ENCODE data around the gene SQOR. TPM values are rescaled to one million over a fixed set of nuclear protein-coding genes. Genes with fewer than 3 reads are reported as not detected.

The SQOR gene
- total and polyA plus RNA-seq, 2 of the 4 experiments (the other 2 are of a cell fraction), result 22.1 to 40.3 TPM

DNA sequence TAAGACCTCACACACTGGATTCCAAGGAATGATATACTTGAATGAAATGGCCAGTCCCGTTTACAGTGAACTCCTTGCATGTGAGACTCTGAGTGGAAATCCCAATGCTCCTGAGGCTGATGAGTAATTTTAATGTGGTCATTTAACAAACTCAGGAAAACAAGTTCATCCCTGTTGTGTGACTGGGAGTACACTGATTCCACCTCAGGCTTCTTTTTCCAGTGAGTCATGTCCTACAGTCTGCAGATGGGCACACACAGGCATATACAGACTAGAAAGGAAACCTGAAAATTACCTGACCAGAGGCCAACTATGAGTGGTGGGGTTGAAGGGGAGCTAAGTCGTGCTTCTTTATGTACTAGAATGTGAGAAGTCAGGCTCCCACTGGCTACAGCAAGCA lies 5.8 kb downstream of the SQOR start:
- Histone ChIP-seq H3K14ac (replicated peaks; ENCODE audit: low read depth, low read length) (no peak overlapping the region), H4K8ac (ENCODE audit: low read depth in 2 of 2, low read length in 2 of 2) (0 out of 4 replicates have a peak overlapping the region, but pooled peaks of 1 of the 2 experiments have one; percentile 1), H4K5ac (ENCODE audit: low read depth, low read length) (peak overlapping the region; percentile 22; the same call in 1 of the 2 replicates), H4K91ac (ENCODE audit: insufficient read depth, low read depth, low read length) (peak overlapping the region; percentile 20; the same call in 1 of the 2 replicates), H2BK20ac (ENCODE audit: low read depth, low read length) (peak overlapping the region; percentile 80), H3K9me3 (ENCODE audit: control insufficient read depth, insufficient read depth, low read length) (no peaks in the 10 kb centered on the region), H3K56ac (ENCODE audit: extremely low read depth, insufficient read depth, low read length) (peak overlapping the region; percentile 20; the same call in 1 of the 2 replicates), H2BK120ac (ENCODE audit: low read depth, low read length) (peak overlapping the region; percentile 89; the same call in 1 of the 2 replicates), H3K4me3 (ENCODE audit: insufficient read depth, low read depth, low read length) (no peak overlapping the region), H4K20me1 (ENCODE audit: insufficient read depth, low read length) (peaks cover 8% of the 10 kb centered on the region; the same call in 1 of the 2 replicates), H2AK5ac (ENCODE audit: low read depth, low read length) (peak overlapping the region; percentile 57; the same call in 1 of the 2 replicates), H3K4me1 (ENCODE audit: control insufficient read depth, insufficient read depth, low read length) (peaks cover 24% of the 10 kb centered on the region), H3K9ac (ENCODE audit: low read depth, low read length) (peak overlapping the region; percentile 28; the same call in 1 of the 2 replicates), H2BK5ac (ENCODE audit: low read depth, low read length, poor library complexity, severe bottlenecking) (peak overlapping the region; percentile 82), H2AFZ (replicated peaks; ENCODE audit: low read length, poor library complexity) (no peak overlapping the region), H3K9me1 (ENCODE audit: insufficient read depth, low read length) (peaks cover 20% of the 10 kb centered on the region), H3K79me1 (ENCODE audit: low read depth in 1 of 2, low read length in 2 of 2) (peaks cover 13 to 36% of the 10 kb centered on the region in 2 experiments), H2BK15ac (ENCODE audit: low read depth, low read length) (peak overlapping the region; percentile 48; the same call in 2 of the 3 replicates), H3K4ac (ENCODE audit: low read depth, low read length) (peak overlapping the region; percentile 87), H3K23ac (ENCODE audit: low read depth, low read length) (no peak overlapping the region), H3K18ac (ENCODE audit: low read depth, low read length) (peak overlapping the region; percentile 70), H3K36me3 (ENCODE audit: control insufficient read depth, insufficient read depth, low read length) (no peaks in the 10 kb centered on the region), H3K4me2 (ENCODE audit: low read depth, low read length) (peak overlapping the region; percentile 53), H2AK9ac (replicated peaks; ENCODE audit: low read depth, low read length, poor library complexity) (no peak overlapping the region), H3K27me3 (ENCODE audit: control insufficient read depth, insufficient read depth, low read length) (no peaks in the 10 kb centered on the region), H3K27ac (ENCODE audit: insufficient read depth, low read length) (peak overlapping the region; percentile 94; the same call in 1 of the 2 replicates)
- CTCF ChIA-PET, result interaction anchor here (1.1 to 1.6 kb wide), 2 partner anchors 65 to 211 kb away, joined by 3 read pairs; no protein-coding TSS in a partner anchor
- ATAC-seq (ENCODE audit: low read depth) (peak; percentile 34), DNase-seq (peak; percentile 96)
- no TSS peak for BruUV-seq (replicated peaks)
- dilution Hi-C loops (cut with HindIII; ENCODE audit: low sequenced_read_pairs, unreplicated experiment) (no loop called here), intact Hi-C loops (cut with micrococcal nuclease) (loop anchor here (2.0 kb wide), 1 partner anchor 64 kb away; no protein-coding TSS in a partner anchor), in situ Hi-C loops (cut with MboI; ENCODE audit: low sequenced_read_pairs) (no loop called here)
- no CpG with 5 or more reads among the region's 2 CpGs for WGBS, 2 experiments (ENCODE audit: extremely low coverage in 2 of 2, insufficient read length in 1 of 2)
- peak; percentile 25 for TF ChIP-seq RCOR1 (IDR thresholded peaks at IDR 0.05; ENCODE audit: insufficient replicate concordance, low read length)
- TF ChIP-seq MAFK (IDR thresholded peaks at IDR 0.05; ENCODE audit: low read depth, low read length), result no peak
- no peak; the same call in 1 of the 2 replicates for TF ChIP-seq CEBPB (IDR thresholded peaks at IDR 0.05; ENCODE audit: low read depth, low read length)
- no peak for TF ChIP-seq RFX5 (IDR thresholded peaks at IDR 0.05; ENCODE audit: low read depth, low read length)
- TF ChIP-seq, protein P1, sequence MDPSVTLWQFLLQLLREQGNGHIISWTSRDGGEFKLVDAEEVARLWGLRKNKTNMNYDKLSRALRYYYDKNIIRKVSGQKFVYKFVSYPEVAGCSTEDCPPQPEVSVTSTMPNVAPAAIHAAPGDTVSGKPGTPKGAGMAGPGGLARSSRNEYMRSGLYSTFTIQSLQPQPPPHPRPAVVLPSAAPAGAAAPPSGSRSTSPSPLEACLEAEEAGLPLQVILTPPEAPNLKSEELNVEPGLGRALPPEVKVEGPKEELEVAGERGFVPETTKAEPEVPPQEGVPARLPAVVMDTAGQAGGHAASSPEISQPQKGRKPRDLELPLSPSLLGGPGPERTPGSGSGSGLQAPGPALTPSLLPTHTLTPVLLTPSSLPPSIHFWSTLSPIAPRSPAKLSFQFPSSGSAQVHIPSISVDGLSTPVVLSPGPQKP (IDR thresholded peaks at IDR 0.05; ENCODE audit: borderline replicate concordance, low read depth, low read length), result no peak
- TF ChIP-seq MAZ (IDR thresholded peaks at IDR 0.05; ENCODE audit: borderline replicate concordance, low read depth, low read length), result no peak
- peak; percentile 19; the same call in 1 of the 2 replicates for TF ChIP-seq BHLHE40 (IDR thresholded peaks at IDR 0.05; ENCODE audit: low read depth, low read length)
- peak; percentile 79 for TF ChIP-seq FOS (IDR thresholded peaks at IDR 0.05; ENCODE audit: low read depth, low read length)
- TF ChIP-seq RAD21 (IDR thresholded peaks at IDR 0.05; ENCODE audit: low read length), result no peak
- TF ChIP-seq SMC3 (IDR thresholded peaks at IDR 0.05; ENCODE audit: low read depth, low read length), result no peak
- TF ChIP-seq, protein P2, sequence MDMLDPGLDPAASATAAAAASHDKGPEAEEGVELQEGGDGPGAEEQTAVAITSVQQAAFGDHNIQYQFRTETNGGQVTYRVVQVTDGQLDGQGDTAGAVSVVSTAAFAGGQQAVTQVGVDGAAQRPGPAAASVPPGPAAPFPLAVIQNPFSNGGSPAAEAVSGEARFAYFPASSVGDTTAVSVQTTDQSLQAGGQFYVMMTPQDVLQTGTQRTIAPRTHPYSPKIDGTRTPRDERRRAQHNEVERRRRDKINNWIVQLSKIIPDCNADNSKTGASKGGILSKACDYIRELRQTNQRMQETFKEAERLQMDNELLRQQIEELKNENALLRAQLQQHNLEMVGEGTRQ (IDR thresholded peaks at IDR 0.05; ENCODE audit: low read depth, low read length), result no peak
- no peak for TF ChIP-seq NFE2L2 (IDR thresholded peaks at IDR 0.05; ENCODE audit: low read depth, low read length)
- no peak for TF ChIP-seq CTCF (conservative IDR thresholded peaks at IDR 0.05; ENCODE audit: low read depth, low read length)
- POLR2A ChIA-PET (ENCODE audit: unreplicated experiment), result no interaction called here

Data from IMR-90 (cell line).